Prostate gland (tissue), 2 donors: ENCODE measurements around the gene MOGAT2.

ENCODE experiments used
- CTCF ChIP-seq, 4 experiments: fragments of 200-600 bp in 2 of 4; fragments of 450-650 bp in 2 of 4; sonication (generic) in 2 of 4; IDR thresholded peaks; 1 replicate in 3 of 4; 2 replicates in 1 of 4; pipeline ENCODE4 v1.5.1; 2016 to 2019; ENCODE audit warnings: antibody characterized with exemption in 4 of 4, mild to moderate bottlenecking in 2 of 4, moderate library complexity in 2 of 4
- POLR2A ChIP-seq: fragments of 450-650 bp; IDR thresholded peaks from one replicate; pipeline ENCODE4 v1.6.1; 2016; ENCODE audit warnings: antibody characterized with exemption, mild to moderate bottlenecking

- TF ChIP-seq CTCF (IDR thresholded peaks at IDR 0.05): no peak
- TF ChIP-seq POLR2A: no peak
These were observed 1.9 kb upstream of the MOGAT2 start for GRCh38 chr11:75715688-75716087.
